ENCODE data around the gene ABCA5. TPM values are rescaled to one million over a fixed set of nuclear protein-coding genes. Genes with fewer than 3 reads are reported as not detected.

The ABCA5 gene
- total and polyA plus RNA-seq, 2 of the 13 experiments (the other 11 are each of a cell fraction or from before 2014, with no cell fraction given): 9.7 to 10.1 TPM

GRCh38 chr17:69208640-69209039 lies 118.3 kb downstream of the ABCA5 start:
- no peaks in the 10 kb centered on the region for H3K79me2 ChIP-seq (ENCODE audit: insufficient read depth, low read length)
- ATAC-seq (no peak), FAIRE-seq (no peak), DNase-seq (ENCODE audit: low spot score) (no peak)
- 20% methylated on average over 2 of the region's 2 CpGs for WGBS (ENCODE audit: low lambda C conversion rate)
- H3K4me1 ChIP-seq (ENCODE audit: insufficient read depth, low read length): no peaks in the 10 kb centered on the region
- ChIA-PET POLR2A (no interaction called here), CTCF (ENCODE audit: low intra/inter-chr PET ratio, low total read pairs) (no interaction called here)
- no peak overlapping the region for H3K4me2 ChIP-seq (ENCODE audit: low read depth, low read length)
- no peak overlapping the region for H3K4me3 ChIP-seq (replicated peaks in 1 of 3; ENCODE audit: insufficient read depth in 1 of 3, low read depth in 2 of 3, low read length in 3 of 3)
- in situ Hi-C loops (cut with HindIII; ENCODE audit: extremely low pct_ligation_motif_present, low pct_unique_long_range_greater_than_20kb) (no loop called here), intact Hi-C loops (cut with micrococcal nuclease; ENCODE audit: unreplicated experiment) (no loop called here)
- no peaks in the 10 kb centered on the region; the same call in 1 of the 2 replicates for H3K9me3 ChIP-seq (ENCODE audit: low read length)
- TF ChIP-seq ZNF121 (CRISPR knock-in tag; IDR thresholded peaks at IDR 0.05) (peak; percentile 53; the same call in 1 of the 2 replicates), MLLT10 (CRISPR knock-in tag; IDR thresholded peaks at IDR 0.05) (no peak)
- BruUV-seq (replicated peaks): no TSS peak
- no peak overlapping the region for H3K9ac ChIP-seq (ENCODE audit: insufficient read depth, low read depth, low read length)
- no peaks in the 10 kb centered on the region for H4K20me1 ChIP-seq (ENCODE audit: insufficient read depth, low read length)
- H3K27ac ChIP-seq (ENCODE audit: extremely low read length, insufficient read depth, low read length): no peak overlapping the region
- no peaks in the 10 kb centered on the region for H3K36me3 ChIP-seq (replicated peaks in 1 of 2; ENCODE audit: control insufficient read depth in 1 of 2, insufficient read depth in 2 of 2, low read length in 2 of 2)
- H2AFZ ChIP-seq (ENCODE audit: low read length): no peak overlapping the region
- H3K27me3 ChIP-seq (ENCODE audit: control insufficient read depth in 1 of 2, insufficient read depth in 2 of 2, low read length in 2 of 2): 0 out of 5 replicates have a peak, but pooled peaks cover 0 to 3% of the 10 kb centered on the region in 2 experiments

GRCh38 chr17:69207151-69207550 lies 119.8 kb downstream of the ABCA5 start:
- H3K9ac ChIP-seq (ENCODE audit: insufficient read depth, low read depth, low read length): no peak overlapping the region
- CTCF ChIA-PET (ENCODE audit: low intra/inter-chr PET ratio, low total read pairs): no interaction called here
- H2AFZ ChIP-seq (ENCODE audit: low read length): no peak overlapping the region
- no peaks in the 10 kb centered on the region for H4K20me1 ChIP-seq (ENCODE audit: insufficient read depth, low read length)
- POLR2A ChIA-PET: no interaction called here
- WGBS (ENCODE audit: low lambda C conversion rate): 11% methylated on average over 4 of the region's 4 CpGs
- in situ Hi-C loops (cut with HindIII; ENCODE audit: extremely low pct_ligation_motif_present, low pct_unique_long_range_greater_than_20kb): no loop called here
- no peak overlapping the region for H3K4me3 ChIP-seq (replicated peaks in 1 of 3; ENCODE audit: insufficient read depth in 1 of 3, low read depth in 2 of 3, low read length in 3 of 3)
- no peak overlapping the region for H3K27ac ChIP-seq (ENCODE audit: extremely low read length, insufficient read depth, low read length)
- no peak overlapping the region for H3K4me2 ChIP-seq (ENCODE audit: low read depth, low read length)
- no peaks in the 10 kb centered on the region for H3K4me1 ChIP-seq (ENCODE audit: insufficient read depth, low read length)
- 0 out of 5 replicates have a peak, but pooled peaks cover 0 to 3% of the 10 kb centered on the region in 2 experiments for H3K27me3 ChIP-seq (ENCODE audit: control insufficient read depth in 1 of 2, insufficient read depth in 2 of 2, low read length in 2 of 2)
- ATAC-seq (no peak), FAIRE-seq (no peak), DNase-seq (ENCODE audit: low spot score) (no peak)
- H3K36me3 ChIP-seq (replicated peaks in 1 of 2; ENCODE audit: control insufficient read depth in 1 of 2, insufficient read depth in 2 of 2, low read length in 2 of 2): no peaks in the 10 kb centered on the region
- TF ChIP-seq NFIB (CRISPR knock-in tag; IDR thresholded peaks at IDR 0.05; ENCODE audit: borderline replicate concordance): no peak
- TF ChIP-seq RFX1 (IDR thresholded peaks at IDR 0.05): no peak
- no peak for TF ChIP-seq CREM (IDR thresholded peaks at IDR 0.05)
- no peak for TF ChIP-seq CREM (CRISPR knock-in tag; IDR thresholded peaks at IDR 0.05)
- no peak for TF ChIP-seq ZSCAN12 (CRISPR knock-in tag; IDR thresholded peaks at IDR 0.05)
- TF ChIP-seq ZNF382 (CRISPR knock-in tag; IDR thresholded peaks at IDR 0.05; ENCODE audit: borderline replicate concordance): no peak
- no peak for TF ChIP-seq ZNF24 (IDR thresholded peaks at IDR 0.05)
- no peak for TF ChIP-seq RORA (CRISPR knock-in tag; IDR thresholded peaks at IDR 0.05)
- TF ChIP-seq ZNF20 (CRISPR knock-in tag; IDR thresholded peaks at IDR 0.05): no peak
- TF ChIP-seq ZBTB43 (CRISPR knock-in tag; conservative IDR thresholded peaks at IDR 0.05): no peak
- intact Hi-C loops (cut with micrococcal nuclease; ENCODE audit: unreplicated experiment): no loop called here
- BruUV-seq (replicated peaks): no TSS peak
- no peaks in the 10 kb centered on the region for H3K9me3 ChIP-seq (ENCODE audit: low read length)
- no peaks in the 10 kb centered on the region for H3K79me2 ChIP-seq (ENCODE audit: insufficient read depth, low read length)
